Lower leg skin (tissue), 4 donors: ENCODE measurements around the gene JPH3. TPM values are rescaled to one million over a fixed set of nuclear protein-coding genes. Genes with fewer than 3 reads are reported as not detected.
A peak's percentile ranks its signal among the peaks of the same experiment; 100 is the strongest.

Experiments
- DNase-seq, 2 donors: peaks; one replicate each; pipeline ENCODE4 v3.0.0-alpha.2; 2019; ENCODE audit warnings: low spot score in 2 of 2
- H3K4me3 ChIP-seq: fragments of 200-600 bp; sonication (generic); 2 replicates; pipeline ENCODE4 v1.5.1; 2017; ENCODE audit warnings: mild to moderate bottlenecking, low read depth; ENCODE audit not compliant: poor library complexity, severe bottlenecking
- CTCF ChIP-seq, 3 donors: fragments of 450-650 bp; IDR thresholded peaks; one replicate each; pipeline ENCODE4 v1.5.1; 2016; ENCODE audit warnings: antibody characterized with exemption in 3 of 3, mild to moderate bottlenecking in 3 of 3, moderate library complexity in 2 of 3
- POLR2A ChIP-seq, 2 donors: fragments of 450-650 bp; IDR thresholded peaks; one replicate each; pipeline ENCODE4 v1.6.1; 2016 to 2017; ENCODE audit warnings: antibody characterized with exemption in 2 of 2, mild to moderate bottlenecking in 1 of 2, moderate library complexity in 1 of 2
- whole genome bisulfite sequencing, 2 donors: methylation state at CpG; one replicate each; pipeline ENCODE4 v1.1.5; 2018; 5-methylcytosine and 5-hydroxymethylcytosine counted together
- intact Hi-C: fragments of 100-400 bp; cut with DNase I; formaldehyde crosslinking; loops from one replicate; pipeline ENCODE4 v1.15.0; 2023; ENCODE audit warnings: low total_unique reads
- total RNA-seq, 4 donors: library from RNA; depleted of rRNA; stranded (reverse); fragments of >200 nt; gene quantifications; one replicate each; pipeline ENCODE4 v1.1.0, GENCODE V29; 2016

JPH3 gene
- total RNA-seq, 4 donors from 2014 or later: not detected

GRCh38 chr16:87613961-87614360 is 11.7 kb downstream of the JPH3 start:
- 83 to 87% methylated on average over 10 of the region's 10 CpGs for WGBS, 2 donors
- intact Hi-C loops: no loop called here

GRCh38 chr16:87615621-87616041 is 13.3 kb downstream of the JPH3 start:
- no peak overlapping the region for H3K4me3 ChIP-seq
- intact Hi-C loops: no loop called here
- TF ChIP-seq POLR2A (IDR thresholded peaks at IDR 0.05) (no peak), CTCF (IDR thresholded peaks at IDR 0.05) (no peak)
- WGBS, 2 donors: 79 to 83% methylated on average over 19 of the region's 19 CpGs
- DNase-seq: no peak

More at GRCh38 chr16:87613961-87614360, 11.7 kb downstream of the JPH3 start:
- TF ChIP-seq POLR2A (IDR thresholded peaks at IDR 0.05): no peak
- no peak for TF ChIP-seq CTCF (IDR thresholded peaks at IDR 0.05)
- H3K4me3 ChIP-seq: no peak overlapping the region
- DNase-seq: peak in 1 of 2 donors; percentile 80

- WGBS, 2 donors: 77% methylated on average over 17 of the region's 17 CpGs
- no peak for DNase-seq
- H3K4me3 ChIP-seq: no peak overlapping the region
- TF ChIP-seq POLR2A (IDR thresholded peaks at IDR 0.05) (no peak), CTCF (IDR thresholded peaks at IDR 0.05) (no peak)
- intact Hi-C loops: no loop called here
These were observed 14.2 kb downstream of the JPH3 start for GRCh38 chr16:87616556-87616955.

- H3K4me3 ChIP-seq: no peak overlapping the region
- intact Hi-C loops: no loop called here
- 82 to 86% methylated on average over 12 of the region's 12 CpGs for WGBS, 2 donors
- no peak for DNase-seq
- TF ChIP-seq CTCF (IDR thresholded peaks at IDR 0.05): no peak
These were observed 15.9 kb downstream of the JPH3 start for GRCh38 chr16:87618216-87618615.

- no peak for TF ChIP-seq POLR2A (IDR thresholded peaks at IDR 0.05)
- TF ChIP-seq CTCF (IDR thresholded peaks at IDR 0.05): no peak
- no peak overlapping the region for H3K4me3 ChIP-seq
- WGBS, 2 donors: 48 to 53% methylated on average over 26 of the region's 26 CpGs
- intact Hi-C loops: no loop called here
- DNase-seq: no peak
These were observed 17.3 kb downstream of the JPH3 start for GRCh38 chr16:87619360-87620200.

- intact Hi-C loops: no loop called here
- 15 to 24% methylated on average over 5 of the region's 5 CpGs for WGBS, 2 donors
These were observed 17.8 kb downstream of the JPH3 start for GRCh38 chr16:87620201-87620495.

More at GRCh38 chr16:87620201-87620495, 17.8 kb downstream of the JPH3 start:
- TF ChIP-seq CTCF (IDR thresholded peaks at IDR 0.05): no peak
- TF ChIP-seq POLR2A (IDR thresholded peaks at IDR 0.05): no peak
- DNase-seq: no peak
- no peak overlapping the region for H3K4me3 ChIP-seq
